ENCODE data around the gene TRERF1.

TRERF1 gene

DNA sequence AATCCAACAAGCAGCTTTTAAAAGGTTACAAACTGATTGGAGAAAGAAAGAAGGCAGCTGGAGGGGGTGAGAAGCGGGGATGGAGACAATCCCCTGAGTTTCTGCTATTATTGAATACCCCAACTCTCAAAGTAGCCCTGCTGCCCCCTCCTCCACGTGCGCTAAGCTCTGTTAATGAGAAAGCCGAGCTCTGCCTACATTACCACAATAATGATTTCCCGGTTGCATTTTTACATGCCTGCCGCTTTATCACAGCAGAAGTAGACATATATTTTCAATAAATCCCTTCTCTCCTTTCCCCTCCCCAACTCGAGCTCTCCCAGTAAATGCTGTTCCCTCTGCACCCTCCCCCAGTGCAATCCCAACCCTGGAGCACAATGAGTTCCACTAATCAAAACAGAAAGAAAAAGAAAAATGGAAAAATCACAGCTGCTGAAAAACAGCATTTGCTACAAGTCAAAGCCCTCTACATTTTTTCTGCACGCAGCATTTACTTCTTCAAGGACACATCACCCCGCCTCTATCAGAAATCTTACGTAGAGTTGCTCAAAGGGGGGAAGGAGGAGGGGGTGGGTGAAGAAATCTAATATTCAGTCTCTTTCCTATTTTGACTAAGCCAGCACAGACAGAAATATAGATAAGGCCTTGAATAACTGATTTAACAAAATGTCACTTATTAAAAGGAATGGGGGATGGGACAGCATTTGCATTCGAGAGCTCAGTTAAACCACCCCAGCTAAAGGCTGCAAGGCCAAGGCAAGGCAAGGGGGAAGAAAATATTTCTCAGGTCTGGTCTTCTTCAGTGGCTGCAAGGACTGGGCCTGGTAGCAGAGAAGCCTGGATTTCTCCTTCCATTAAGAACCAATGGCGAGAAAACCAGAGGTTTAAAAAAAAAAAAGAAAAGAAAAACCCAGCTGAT is 10.7 kb downstream of the TRERF1 start:
- TF ChIP-seq, protein P1, sequence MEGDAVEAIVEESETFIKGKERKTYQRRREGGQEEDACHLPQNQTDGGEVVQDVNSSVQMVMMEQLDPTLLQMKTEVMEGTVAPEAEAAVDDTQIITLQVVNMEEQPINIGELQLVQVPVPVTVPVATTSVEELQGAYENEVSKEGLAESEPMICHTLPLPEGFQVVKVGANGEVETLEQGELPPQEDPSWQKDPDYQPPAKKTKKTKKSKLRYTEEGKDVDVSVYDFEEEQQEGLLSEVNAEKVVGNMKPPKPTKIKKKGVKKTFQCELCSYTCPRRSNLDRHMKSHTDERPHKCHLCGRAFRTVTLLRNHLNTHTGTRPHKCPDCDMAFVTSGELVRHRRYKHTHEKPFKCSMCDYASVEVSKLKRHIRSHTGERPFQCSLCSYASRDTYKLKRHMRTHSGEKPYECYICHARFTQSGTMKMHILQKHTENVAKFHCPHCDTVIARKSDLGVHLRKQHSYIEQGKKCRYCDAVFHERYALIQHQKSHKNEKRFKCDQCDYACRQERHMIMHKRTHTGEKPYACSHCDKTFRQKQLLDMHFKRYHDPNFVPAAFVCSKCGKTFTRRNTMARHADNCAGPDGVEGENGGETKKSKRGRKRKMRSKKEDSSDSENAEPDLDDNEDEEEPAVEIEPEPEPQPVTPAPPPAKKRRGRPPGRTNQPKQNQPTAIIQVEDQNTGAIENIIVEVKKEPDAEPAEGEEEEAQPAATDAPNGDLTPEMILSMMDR (conservative IDR thresholded peaks at IDR 0.05), result no peak
- H3K27ac ChIP-seq, result no peak overlapping the region

- TF ChIP-seq, protein P1 (conservative IDR thresholded peaks at IDR 0.05), result no peak
- no peak overlapping the region for H3K27ac ChIP-seq
These were observed 11.7 kb downstream of the TRERF1 start for GRCh38 chr6:42440027-42440426.

- no peak overlapping the region for H3K27ac ChIP-seq
- TF ChIP-seq, protein P1 (conservative IDR thresholded peaks at IDR 0.05), result no peak
These were observed 14.9 kb downstream of the TRERF1 start for GRCh38 chr6:42436825-42437224.

DNA sequence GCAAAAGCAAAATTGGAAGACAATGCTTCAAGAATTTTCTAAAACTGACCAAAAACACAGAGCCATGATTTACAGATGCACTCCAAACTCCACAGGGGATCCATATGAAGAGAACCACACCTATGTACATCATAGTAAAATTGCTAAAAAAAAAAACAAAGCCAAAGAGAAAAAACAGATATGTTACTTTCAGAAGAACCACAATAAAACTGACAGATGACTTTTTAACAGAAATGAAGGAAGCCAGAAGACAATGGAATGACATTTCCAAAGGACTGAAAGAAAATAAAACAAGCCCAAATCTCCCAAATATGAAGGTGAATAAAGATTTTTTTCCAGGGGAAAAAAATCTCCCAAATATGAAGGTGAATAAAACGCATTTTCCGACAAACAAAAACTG is 17.5 kb downstream of the TRERF1 start:
- TF ChIP-seq, protein P1 (conservative IDR thresholded peaks at IDR 0.05), result no peak

GRCh38 chr6:42433409-42433808 is 18.3 kb downstream of the TRERF1 start:
- TF ChIP-seq, protein P1 (conservative IDR thresholded peaks at IDR 0.05), result no peak
- H3K27ac ChIP-seq, result peak overlapping the region; percentile 29; the same call in 1 of the 2 replicates

More for the DNA sequence above, 17.5 kb downstream of the TRERF1 start:
- no peak overlapping the region for H3K27ac ChIP-seq

DNA sequence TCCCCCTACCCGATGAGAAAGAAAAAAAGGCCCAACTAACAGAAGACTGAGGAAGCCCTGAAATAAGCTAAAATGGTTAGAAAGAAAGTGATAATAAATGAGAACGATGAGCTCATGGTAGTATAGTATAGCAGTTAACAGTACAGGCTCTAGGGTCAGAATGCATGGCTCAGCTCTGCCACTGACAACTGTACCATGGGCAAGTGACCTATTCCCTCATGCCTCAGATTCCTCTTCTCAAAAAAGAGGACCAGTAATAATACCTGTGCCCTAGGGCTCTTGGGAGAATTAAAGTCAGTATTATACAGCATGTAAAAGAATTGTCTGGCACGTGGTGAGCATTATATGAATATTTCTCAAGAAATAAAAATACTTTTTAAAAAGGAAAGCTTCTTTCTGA is 19.8 kb downstream of the TRERF1 start:
- H3K27ac ChIP-seq, result peak overlapping the region; percentile 29; the same call in 1 of the 2 replicates
- TF ChIP-seq, protein P1 (conservative IDR thresholded peaks at IDR 0.05), result no peak

- TF ChIP-seq, protein P1 (conservative IDR thresholded peaks at IDR 0.05), result no peak
- no peak overlapping the region for H3K27ac ChIP-seq
These were observed 20.4 kb downstream of the TRERF1 start for GRCh38 chr6:42431356-42431755.
